HT-29 (cell line): ENCODE data around the gene KCND1. TPM values are rescaled to one million over a fixed set of nuclear protein-coding genes. Genes with fewer than 3 reads are reported as not detected.
"Not testable (repeated sequence)": the region's sequence is repeated elsewhere in the genome, so short reads cannot be mapped to it uniquely, and the experiment has no call there.

ENCODE experiments used
- DNase-seq: peaks from one replicate; pipeline ENCODE4 v3.0.0-alpha.2; 2015; ENCODE audit warnings: low spot score
- total RNA-seq: library from RNA; depleted of rRNA; stranded (reverse); fragments of >200 nt; shearing (Covaris generic); gene quantifications from 2 replicates; pipeline ENCODE4 v1.2.3, GENCODE V29; 2014; rRNA removed

The KCND1 gene
- 0.18 TPM in 1 of 2 replicates, not detected in the other for total RNA-seq

- DNase-seq, result no peak
These were observed at the start of gene KCND1 for GRCh38 chrX:48971249-48972219. KCND1 (minus strand) TSS chrX:48971844; CDS start chrX:48970271, 1,573 bp downstream.

- DNase-seq, result no peak
These were observed 48.1 kb upstream of the KCND1 start for GRCh38 chrX:49019599-49020249.

GRCh38 chrX:49019050-49019449, 47.4 kb upstream of the KCND1 start:
- no peak for DNase-seq

- DNase-seq, result no peak
These were observed 32.1 kb upstream of the KCND1 start for GRCh38 chrX:49003696-49004095.

GRCh38 chrX:49002091-49002935, 30.7 kb upstream of the KCND1 start, which contains the start of gene GRIPAP1:
GRIPAP1 (minus strand) TSS chrX:49002264; CDS start chrX:49002229, 35 bp downstream.
- DNase-seq, result peak; percentile 91

- peak; percentile 28 for DNase-seq
These were observed 30.0 kb upstream of the KCND1 start for GRCh38 chrX:49001521-49002090.

GRCh38 chrX:49000636-49001035, 29.0 kb upstream of the KCND1 start:
- DNase-seq, result no peak

- no peak for DNase-seq
These were observed 27.4 kb upstream of the KCND1 start for GRCh38 chrX:48999030-48999429.

- no peak for DNase-seq
These were observed 26.7 kb upstream of the KCND1 start for GRCh38 chrX:48998391-48998790.

- no peak for DNase-seq
These were observed 26.2 kb upstream of the KCND1 start for GRCh38 chrX:48997865-48998264.

GRCh38 chrX:48997455-48997854, 25.8 kb upstream of the KCND1 start:
- no peak for DNase-seq

- DNase-seq, result no peak
These were observed 25.3 kb upstream of the KCND1 start for GRCh38 chrX:48996969-48997368.

- DNase-seq, result no peak
These were observed 20.7 kb upstream of the KCND1 start for GRCh38 chrX:48992341-48992740.

GRCh38 chrX:48989483-48989882, 17.8 kb upstream of the KCND1 start:
- DNase-seq, result no peak

GRCh38 chrX:48983896-48984295, 12.3 kb upstream of the KCND1 start:
- no peak for DNase-seq

- DNase-seq, result no peak
These were observed 11.4 kb upstream of the KCND1 start for GRCh38 chrX:48983081-48983480.

GRCh38 chrX:48981178-48981577, 9.5 kb upstream of the KCND1 start:
- no peak for DNase-seq

GRCh38 chrX:48980341-48980740, 8.7 kb upstream of the KCND1 start:
- DNase-seq, result not testable (repeated sequence)

GRCh38 chrX:48978226-48978625, 6.6 kb upstream of the KCND1 start:
- no peak for DNase-seq

GRCh38 chrX:48976086-48976485, 4.4 kb upstream of the KCND1 start:
- no peak for DNase-seq

- no peak for DNase-seq
These were observed 3.9 kb upstream of the KCND1 start for GRCh38 chrX:48975541-48975940.
